ENCODE data around the gene IL1RAP.
"Not testable (repeated sequence)": the region's sequence is repeated elsewhere in the genome, so short reads cannot be mapped to it uniquely, and the experiment has no call there.

Gene IL1RAP

GRCh38 chr3:190516416-190516815, 2.5 kb downstream of the IL1RAP start (continued):
- TF ChIP-seq CREB5 (CRISPR knock-in tag; IDR thresholded peaks at IDR 0.05; ENCODE audit: low read depth), result no peak
- TF ChIP-seq BACH2 (CRISPR knock-in tag; IDR thresholded peaks at IDR 0.05; ENCODE audit: borderline replicate concordance), result no peak
- no peak for TF ChIP-seq ESRRG (CRISPR knock-in tag; IDR thresholded peaks at IDR 0.05)

- ATAC-seq, result no peak
- TF ChIP-seq CSRNP3 (CRISPR knock-in tag; IDR thresholded peaks at IDR 0.05), result no peak
Measured at GRCh38 chr3:190517687-190518086, 3.8 kb downstream of the IL1RAP start.

- ATAC-seq, result not testable (repeated sequence)
Measured at GRCh38 chr3:190518531-190518930, 4.6 kb downstream of the IL1RAP start.

GRCh38 chr3:190519886-190520285, 6.0 kb downstream of the IL1RAP start:
- TF ChIP-seq RARB (CRISPR knock-in tag; IDR thresholded peaks at IDR 0.05) (no peak), TOX (CRISPR knock-in tag; IDR thresholded peaks at IDR 0.05; ENCODE audit: borderline replicate concordance) (no peak), CSDC2 (CRISPR knock-in tag; IDR thresholded peaks at IDR 0.05) (no peak)
- no peak for ATAC-seq

- TF ChIP-seq ARNTL (CRISPR knock-in tag; IDR thresholded peaks at IDR 0.05; ENCODE audit: borderline replicate concordance, low read depth), result no peak
- TF ChIP-seq ESRRG (CRISPR knock-in tag; IDR thresholded peaks at IDR 0.05), result no peak
- no peak for TF ChIP-seq ZNF565 (CRISPR knock-in tag; conservative IDR thresholded peaks at IDR 0.05; ENCODE audit: low read depth)
- no peak for TF ChIP-seq POU6F1 (CRISPR knock-in tag; IDR thresholded peaks at IDR 0.05; ENCODE audit: borderline replicate concordance, low read depth)
- TF ChIP-seq CSDC2 (CRISPR knock-in tag; IDR thresholded peaks at IDR 0.05), result no peak
- no peak for TF ChIP-seq ZFP3 (CRISPR knock-in tag; IDR thresholded peaks at IDR 0.05)
- no peak for TF ChIP-seq ZNF70 (CRISPR knock-in tag; IDR thresholded peaks at IDR 0.05)
- TF ChIP-seq TSHZ2 (CRISPR knock-in tag; IDR thresholded peaks at IDR 0.05), result no peak
- TF ChIP-seq RARB (CRISPR knock-in tag; IDR thresholded peaks at IDR 0.05), result no peak
- no peak for TF ChIP-seq ZFP30 (CRISPR knock-in tag; IDR thresholded peaks at IDR 0.05)
- TF ChIP-seq CREB5 (CRISPR knock-in tag; IDR thresholded peaks at IDR 0.05; ENCODE audit: low read depth), result no peak
- no peak for TF ChIP-seq SNAI2 (CRISPR knock-in tag; IDR thresholded peaks at IDR 0.05)
- no peak for TF ChIP-seq GLIS3 (CRISPR knock-in tag; IDR thresholded peaks at IDR 0.05)
- no peak for TF ChIP-seq ZC3H10 (CRISPR knock-in tag; IDR thresholded peaks at IDR 0.05)
- no peak for TF ChIP-seq ISL1 (CRISPR knock-in tag; IDR thresholded peaks at IDR 0.05)
- TF ChIP-seq TCF4 (CRISPR knock-in tag; IDR thresholded peaks at IDR 0.05; ENCODE audit: borderline replicate concordance), result no peak
- no peak for TF ChIP-seq CSRNP3 (CRISPR knock-in tag; IDR thresholded peaks at IDR 0.05)
- ATAC-seq, result no peak
Measured at GRCh38 chr3:190521998-190522397, 8.1 kb downstream of the IL1RAP start.

Data from SK-N-SH treated with all-trans-retinoic acid at 6 μM for 48 hours (cell line).